ENCODE results near the gene C14orf180.

The C14orf180 gene

DNA sequence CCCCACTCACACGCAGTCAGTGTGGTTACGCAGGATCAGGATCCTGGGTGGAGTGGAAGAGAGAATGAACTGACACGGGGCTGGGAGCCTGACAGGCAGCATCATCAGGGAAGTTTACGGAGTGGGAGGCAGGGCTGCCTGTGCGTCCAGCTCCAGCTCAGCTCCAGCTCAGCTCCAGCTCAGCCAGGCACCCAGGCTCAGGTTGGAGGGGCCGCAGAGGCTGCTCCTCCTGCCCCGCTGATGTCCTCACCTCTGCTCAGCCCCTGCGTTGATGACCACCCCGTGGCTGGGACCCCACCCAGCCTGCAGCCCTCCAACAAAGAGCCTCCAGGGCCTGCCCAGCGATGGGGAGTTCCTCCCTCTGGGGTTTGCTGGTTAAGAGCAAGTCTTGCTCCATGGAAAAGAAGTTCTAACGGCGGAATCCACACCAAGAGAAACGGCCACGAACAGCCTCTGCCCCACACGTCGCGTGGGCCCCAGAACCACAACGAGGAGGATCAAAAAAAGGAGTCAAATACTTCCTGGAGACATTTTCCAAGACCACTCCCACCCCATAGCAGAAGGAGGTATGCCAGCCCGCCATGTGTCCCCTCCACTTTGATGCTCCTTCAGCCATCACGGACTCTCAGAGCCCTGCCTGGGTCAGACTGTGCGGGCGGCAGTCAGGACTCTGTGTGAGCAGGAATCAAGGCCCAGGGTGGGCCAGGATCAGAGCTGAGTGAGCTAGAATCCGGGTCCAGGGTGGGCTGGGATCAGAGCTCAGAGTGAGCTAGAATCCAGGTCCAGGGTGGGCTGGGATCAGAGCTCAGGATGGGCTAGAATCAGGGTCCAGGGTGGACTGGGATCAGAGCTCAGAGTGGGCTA is 17.7 kb upstream of the C14orf180 start:
- DNase-seq (ENCODE audit: low read depth) = no peak

DNA sequence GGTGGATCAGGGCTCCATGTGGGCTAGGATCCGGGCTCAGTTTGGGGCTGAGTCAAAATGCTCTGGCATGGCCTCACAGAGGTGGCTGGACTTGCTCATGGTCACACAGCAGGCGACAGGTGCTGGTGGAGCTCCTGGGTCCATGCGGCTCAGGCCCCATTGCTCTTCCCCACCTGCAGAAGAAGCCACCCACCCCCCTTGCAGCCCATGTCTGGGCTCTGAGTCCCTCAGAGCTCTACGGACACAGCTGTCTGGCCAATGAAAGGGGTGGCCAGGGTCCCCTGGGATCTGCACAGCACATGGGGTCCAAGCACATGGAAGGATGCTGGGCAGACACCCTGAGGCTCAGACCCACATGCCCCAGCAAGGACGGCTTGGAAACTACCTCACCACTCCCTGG is 17.0 kb upstream of the C14orf180 start:
- no peak for DNase-seq (ENCODE audit: low read depth)

DNA sequence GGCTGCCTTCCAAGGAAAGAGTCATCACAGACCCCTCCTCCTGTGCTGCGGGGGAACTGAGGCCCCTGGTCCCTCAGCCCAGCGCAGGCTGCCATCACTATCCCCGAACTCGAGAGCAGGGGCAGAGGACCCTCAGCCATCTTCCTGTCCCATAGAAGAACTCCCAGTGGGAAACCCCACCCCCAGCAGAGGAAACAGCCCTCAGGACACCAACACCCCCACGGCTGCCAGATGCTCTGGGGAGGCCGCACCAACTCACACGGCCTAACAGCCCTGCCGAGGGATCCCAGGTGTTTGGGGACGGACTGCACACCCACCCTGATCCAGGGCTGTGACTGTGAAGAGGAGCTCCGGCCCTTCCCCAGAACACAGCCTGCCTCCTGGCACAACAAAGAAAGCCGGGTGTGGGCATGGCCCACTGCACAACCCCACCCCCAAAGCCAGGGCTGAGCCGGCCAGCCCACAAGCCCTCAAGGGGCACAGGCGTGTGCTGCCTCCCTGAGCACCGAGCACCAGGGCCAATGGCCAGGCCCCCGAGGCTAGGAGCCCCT is 16.3 kb upstream of the C14orf180 start:
- no peak for DNase-seq (ENCODE audit: low read depth)

DNA sequence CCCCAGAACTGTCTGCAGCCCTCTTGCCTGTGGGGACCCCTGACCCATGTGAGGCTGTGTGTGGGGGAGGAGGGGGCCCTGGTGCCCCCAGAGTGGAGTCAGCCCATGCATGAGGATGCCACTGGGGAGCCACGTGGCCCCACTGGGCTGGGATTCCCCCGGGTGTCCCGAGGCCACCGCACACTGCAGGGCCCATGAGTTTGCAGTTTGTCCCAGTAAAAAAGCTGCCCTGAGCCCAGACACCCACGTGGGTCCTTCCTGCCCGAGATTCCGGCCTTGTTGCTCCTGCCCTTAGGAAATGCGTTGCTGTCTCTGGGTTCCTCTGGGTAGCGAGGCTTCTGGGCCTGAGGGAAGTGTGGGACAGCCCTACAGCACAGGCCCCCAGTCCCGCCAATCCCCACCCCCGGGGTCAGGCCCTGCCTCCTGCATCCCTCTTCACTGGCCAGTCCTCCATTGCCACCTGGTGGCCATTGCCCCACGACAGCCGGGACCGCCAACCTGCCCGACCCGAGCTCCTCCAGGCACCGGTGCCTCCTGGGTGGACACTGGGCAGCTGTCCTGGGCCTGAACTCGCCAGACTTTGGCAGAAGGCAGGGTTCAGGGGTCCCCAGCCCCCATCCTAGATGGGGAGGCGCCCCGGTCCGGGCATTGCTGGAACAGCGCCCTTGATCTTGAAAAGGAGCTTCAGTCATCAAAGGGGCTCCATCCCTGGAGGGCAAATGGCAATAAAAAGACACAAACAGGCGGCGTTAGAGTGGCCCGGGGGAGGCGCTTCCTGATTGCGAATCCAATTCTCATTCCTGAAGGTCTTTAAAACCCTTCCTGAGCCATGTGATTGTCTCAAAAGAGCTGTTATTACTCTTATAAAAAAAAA is 15.6 kb upstream of the C14orf180 start:
- DNase-seq (ENCODE audit: low read depth) = peak; percentile 26

DNA sequence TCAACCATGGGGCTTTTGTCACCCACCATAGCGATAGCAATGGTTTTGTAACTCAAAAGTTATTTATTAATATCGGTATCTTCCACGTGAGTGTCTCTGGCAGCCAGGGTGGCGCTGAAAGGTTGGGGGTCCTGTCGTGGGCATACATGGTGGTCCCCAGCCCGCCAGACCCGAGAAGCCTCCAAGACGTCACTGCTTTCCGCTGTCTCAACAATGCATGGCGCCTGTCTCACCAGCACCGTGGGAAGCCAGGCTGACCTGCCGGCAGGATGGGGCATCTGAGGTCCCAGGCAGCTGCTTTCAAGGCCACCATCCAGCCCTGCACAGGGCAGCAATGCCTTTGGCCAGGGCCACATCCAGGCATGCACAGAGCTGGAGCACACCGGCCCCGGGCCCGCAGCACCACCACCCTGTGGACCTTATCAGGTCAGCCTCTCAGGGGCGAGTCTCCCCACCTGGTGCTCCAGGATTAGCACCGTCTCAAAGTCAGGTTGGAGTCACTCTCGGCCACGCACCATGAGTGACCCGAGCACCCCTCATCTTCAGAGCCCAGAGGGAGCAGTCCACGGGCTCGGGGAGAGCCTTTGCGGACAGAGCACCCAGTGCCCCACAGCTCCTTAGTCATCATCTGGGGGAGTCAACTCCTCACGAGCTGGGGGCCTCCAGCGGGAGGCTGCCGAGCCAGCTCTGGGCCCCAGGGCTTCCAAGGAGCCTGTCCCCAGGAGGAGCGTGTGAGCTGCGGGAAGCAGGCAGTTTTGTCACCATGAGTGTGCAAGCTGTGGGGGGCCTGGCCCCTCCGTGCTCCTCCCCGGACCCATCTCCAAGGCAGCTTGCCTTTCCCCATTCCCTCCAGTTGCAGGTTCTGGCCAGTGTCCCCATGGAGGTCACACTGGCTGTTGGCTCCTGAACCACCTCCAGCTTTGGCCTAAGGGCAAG is 14.6 kb upstream of the C14orf180 start:
- no peak for DNase-seq (ENCODE audit: low read depth)

DNA sequence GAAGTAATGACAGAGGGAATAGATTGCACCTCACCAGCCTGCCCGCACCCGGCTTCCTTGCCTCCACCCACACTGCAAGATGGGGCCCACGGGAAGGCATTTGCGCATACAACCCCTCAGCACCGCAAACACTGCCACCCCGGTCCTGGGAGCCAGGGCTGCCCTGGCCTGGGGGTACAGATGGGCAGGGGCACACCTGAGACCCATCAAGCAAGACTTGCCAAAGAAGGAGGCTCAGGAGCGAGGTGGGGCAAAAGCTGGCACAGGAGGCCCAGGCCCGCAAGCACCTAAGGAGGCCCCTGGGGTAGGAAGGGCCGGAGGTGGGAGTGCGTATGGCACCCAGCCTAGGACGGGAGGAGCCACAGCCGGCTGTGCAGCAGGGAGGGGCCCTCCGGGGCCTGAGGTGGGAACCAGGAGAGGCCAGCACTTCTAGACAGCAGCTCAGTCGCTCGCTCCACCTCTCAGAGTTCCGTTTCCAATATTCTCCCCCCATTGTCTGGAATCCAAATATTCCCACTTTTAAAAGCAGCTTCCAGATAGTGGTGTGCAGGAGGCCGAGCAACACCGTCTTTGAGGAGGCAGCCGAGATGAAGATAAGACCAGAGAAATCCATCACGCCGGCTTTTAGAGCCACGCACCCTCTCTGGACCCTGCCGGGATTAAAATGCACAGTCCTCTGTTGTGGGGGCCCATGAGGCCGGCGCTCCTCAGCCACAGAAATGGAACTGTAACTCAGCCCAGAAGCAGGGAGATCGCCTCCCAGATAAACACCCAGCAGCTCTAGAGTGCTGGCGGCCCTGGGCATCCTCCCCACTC is 12.2 kb upstream of the C14orf180 start:
- DNase-seq (ENCODE audit: low read depth) = no peak

DNA sequence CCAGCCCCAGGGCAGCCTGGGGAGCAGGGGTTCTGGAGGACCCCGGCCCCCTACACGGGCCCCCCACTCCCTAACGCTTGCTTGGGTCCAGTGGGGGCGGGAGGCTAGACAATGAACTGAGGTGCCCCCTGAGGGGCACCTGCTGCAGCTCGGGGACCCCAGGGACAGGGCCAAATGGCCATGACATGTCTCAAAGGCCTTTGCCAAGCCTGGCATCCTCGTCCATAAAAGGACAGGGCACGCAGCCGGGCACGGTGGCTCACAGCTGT is 11.7 kb upstream of the C14orf180 start:
- DNase-seq (ENCODE audit: low read depth) = no peak

DNA sequence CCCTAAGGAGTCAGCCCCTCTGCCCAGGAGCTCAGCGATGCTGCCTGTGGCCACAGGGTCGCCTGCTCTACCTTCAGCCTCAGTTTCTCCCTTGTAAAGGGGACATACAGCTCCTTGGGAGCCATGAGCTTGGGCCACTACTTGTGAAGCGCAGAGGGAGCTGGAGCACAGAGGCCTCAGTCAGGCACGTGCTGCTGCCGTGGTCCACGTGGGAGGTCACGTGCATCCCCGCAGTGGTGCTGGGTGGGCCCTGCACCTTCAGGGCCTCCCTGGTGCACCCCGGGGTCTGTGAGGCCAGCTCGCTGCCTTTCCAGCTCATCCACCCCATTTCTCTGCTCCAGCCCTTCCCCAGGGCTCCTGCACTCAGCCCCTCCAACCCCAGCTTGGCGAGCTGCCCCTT is 10.9 kb upstream of the C14orf180 start:
- DNase-seq (ENCODE audit: low read depth) = no peak

DNA sequence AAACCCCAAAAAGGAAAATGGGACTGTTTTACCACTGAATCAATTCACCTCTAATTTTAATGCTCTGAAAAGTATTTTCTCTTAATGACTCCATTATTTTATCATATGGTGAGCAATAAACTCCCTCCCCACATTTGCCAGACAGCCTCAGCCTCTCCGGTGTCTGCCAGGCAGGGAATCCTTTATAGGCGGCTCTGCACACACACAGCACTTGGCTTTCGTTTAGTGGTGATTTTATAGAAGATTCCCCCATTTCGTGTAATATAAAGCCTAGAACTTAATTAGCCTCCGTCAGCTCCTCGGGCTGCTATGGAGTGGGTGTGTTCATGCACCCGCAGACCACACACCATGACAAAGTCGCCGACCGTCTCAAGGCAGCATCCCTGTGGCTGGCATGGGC is 10.1 kb upstream of the C14orf180 start:
- DNase-seq (ENCODE audit: low read depth) = no peak

DNA sequence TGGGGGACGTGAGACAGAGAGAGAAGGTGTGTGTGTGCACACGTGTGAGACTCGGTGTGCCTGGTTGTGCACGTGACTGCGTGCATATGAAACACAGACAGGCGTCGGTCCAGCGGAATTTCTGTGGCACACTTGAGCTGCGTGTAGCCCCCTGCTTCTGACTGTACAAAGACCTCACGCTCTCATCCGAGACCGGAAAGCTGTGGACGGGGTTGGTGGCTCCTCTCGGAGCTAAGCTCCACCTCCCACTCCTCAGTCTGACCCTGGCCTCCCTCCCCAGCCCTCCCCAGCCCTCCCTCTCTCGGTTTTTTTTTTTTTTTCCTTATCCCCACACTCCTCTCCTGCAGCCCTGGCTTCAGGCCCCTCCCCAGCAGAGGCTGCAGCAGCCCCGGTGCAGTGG is 8.3 kb upstream of the C14orf180 start:
- no peak for DNase-seq (ENCODE audit: low read depth)

DNA sequence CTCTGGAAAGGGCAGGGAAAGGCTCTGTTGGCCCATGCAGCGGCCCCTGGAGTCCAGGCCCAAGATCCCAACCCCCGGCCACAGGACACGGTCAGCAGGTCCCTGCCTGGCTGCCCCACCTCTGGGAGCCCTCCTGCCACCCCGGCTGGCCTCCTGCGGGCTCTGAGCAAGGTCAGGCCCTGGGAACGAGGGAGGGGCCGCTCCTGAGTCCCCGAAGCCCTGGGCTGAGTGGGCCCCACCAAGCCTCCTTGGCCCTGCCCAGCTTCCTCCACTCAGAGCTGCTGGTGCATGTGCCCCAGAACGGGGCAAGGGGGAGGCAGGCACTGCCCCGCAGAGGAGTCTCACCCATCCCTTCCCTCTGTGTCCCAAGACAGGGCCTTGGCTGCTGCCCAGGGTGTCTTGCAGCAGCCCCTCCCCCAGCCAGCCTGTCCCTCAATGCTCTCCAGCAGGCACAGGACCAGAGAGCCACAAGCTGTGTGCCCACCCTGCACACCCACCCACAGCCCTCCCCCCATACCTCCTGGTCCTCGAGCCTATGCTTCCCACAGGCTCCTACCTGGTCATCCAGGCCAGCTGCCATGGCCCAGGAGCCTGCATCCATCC is 7.4 kb upstream of the C14orf180 start:
- no peak for DNase-seq (ENCODE audit: low read depth)

DNA sequence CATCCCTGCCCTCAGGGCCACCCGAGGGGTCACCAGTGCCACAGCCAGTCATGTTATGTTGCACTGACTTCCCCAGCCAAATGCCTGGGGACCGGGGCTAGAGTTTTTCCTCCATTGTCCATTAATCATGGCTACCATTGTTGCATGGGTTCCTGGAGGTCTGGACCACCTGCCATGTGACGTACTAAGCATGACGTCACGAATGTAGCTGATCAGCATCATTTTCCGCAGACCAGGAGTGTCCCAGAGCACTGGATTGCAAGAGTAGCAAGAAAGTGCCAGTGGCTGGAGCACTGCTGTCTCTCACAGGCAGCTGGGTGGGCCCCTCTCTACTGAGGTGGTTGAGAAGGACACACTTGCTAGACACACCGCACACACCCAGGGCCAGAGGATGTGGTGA is 6.9 kb upstream of the C14orf180 start:
- DNase-seq (ENCODE audit: low read depth) = no peak

DNA sequence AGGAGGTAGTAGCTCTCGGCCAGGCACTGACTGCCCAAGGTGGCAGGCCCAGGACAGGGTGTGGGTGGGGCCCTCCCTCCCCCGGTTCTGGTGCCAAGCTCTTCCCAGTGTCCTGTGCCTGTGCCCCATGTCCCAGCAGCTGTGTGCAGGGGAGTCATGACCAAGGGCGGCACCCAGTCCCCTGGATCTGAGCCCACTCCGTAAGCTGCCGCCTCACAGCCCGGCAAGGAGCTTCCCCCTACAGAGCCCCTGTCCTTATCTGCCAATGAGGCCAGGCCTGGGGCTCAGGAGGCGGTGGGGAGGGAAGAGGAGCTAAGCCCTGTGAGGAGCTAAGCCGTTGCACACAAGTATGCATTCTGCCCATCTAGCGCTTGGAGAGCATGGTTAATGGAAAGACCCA is 5.6 kb upstream of the C14orf180 start:
- DNase-seq (ENCODE audit: low read depth) = no peak

DNA sequence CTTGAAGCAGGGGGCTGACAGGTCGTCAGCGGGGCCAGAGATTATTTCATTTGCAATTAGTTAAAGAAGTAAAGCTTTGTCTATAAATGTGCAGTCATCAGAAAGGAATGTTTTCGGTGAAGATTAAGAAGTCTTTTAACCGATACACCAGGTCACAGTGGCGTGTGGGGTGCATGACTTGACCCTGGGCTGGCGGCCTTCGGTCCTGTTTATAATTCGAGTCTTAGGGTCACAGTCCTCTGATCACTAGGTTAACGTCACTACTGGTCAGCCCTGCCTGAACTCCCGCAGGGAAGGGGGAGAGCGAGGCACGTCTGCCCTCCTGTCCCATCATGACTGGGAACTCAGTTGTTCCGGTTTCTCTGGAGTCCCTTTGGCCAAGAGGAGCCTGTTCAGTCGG is 5.0 kb upstream of the C14orf180 start:
- DNase-seq (ENCODE audit: low read depth) = no peak

DNA sequence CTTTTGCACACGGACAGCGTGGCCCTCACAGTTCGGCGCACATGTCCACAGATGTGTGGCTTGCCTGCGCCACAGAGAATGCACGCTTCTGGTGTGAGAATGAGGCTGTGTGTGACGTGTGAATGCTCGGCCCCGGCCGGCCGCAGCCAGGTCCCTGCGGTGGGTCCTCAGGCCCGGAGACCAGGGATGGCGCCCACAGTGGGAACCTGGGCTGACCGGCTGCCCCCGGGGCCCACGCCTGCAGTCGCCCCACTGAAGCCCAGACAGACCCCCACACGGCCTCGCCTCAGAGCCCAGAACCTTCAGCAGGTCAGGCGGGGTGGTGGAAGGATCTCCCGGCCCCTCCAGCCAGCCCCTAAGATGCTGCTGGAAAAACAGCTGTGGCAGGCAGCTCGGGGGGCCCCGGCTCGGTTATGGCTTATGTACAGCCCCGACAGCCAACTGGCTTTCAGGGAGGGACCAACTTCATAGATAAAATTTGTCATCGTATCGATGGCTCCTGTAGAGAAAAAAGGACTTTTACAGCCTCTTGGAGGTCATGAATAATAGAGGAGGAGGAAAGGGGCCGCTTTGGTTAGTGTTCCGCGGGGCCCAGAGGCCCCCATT is 4.5 kb upstream of the C14orf180 start:
- no peak for DNase-seq (ENCODE audit: low read depth)

DNA sequence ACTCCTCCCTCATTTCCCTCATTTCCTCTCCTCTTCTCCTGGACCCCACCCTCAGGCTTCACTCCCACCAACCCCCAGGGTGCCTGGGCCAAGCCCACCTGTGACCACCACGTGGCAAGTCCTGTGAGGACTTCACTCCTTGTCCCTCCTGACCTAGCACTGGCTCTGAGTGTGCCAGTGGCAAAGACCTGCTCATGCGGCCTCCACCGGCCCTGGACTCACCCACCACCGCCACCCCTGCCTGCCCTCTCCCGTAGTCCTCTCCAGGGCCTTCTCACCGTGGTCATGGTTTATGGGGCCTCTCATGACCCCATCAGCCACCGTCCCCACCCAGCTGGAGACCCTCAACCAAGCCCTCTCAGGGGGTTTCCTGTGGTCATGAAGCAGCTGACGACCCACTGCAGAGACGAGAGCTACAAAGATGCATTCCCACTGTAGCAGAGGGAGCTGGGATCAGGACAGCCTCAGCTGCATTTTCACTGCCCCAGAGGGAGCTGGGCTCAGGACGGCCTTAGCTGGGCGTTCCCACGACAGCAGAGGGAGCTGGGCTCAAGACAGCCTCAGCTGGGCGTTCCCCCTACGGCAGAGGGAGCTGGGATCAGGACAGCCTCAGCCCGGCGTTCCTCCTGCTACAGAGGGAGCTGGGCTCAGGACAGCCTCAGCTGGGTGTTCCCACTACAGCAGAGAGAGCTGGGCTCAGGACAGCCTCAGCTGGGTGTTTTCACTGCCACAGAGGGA is 3.2 kb upstream of the C14orf180 start:
- DNase-seq (ENCODE audit: low read depth) = no peak

DNA sequence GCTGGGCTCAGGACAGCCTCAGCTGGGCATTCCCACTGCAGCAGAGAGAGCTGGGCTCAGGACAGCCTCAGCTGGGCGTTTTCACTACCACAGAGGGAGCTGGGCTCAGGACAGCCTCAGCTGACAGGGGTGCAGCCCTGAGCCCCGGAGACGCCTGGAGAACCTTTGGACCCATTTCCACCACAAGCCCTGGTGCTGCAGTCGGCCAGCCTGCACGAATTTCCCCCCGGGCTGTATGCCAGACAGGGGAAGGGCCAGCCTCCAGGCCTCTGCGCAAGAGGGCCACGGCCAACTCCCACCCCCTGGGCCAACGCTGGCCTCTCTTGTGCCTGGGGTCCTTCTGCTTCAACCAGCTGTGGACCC is 2.6 kb upstream of the C14orf180 start:
- DNase-seq (ENCODE audit: low read depth) = no peak

DNA sequence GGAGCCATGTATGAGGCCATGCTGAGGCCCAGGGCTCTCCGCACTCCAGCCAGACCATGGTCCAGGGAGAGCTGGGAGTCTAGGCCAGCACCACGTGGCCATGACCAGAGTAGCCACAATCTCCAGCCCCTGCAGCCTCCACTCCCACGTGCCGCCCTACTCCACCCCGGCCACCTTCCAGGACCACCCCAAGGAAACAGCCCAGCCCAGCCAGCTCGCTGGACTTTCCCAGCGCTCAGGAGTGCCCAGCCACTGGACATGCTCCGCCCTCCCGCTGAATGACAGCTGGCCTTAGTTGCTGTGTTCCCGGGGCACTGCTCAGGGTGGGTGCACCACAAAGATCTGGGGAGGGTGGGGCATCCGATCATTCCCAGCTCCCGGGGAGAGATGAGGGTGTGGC is 2.1 kb upstream of the C14orf180 start:
- no peak for DNase-seq (ENCODE audit: low read depth)

DNA sequence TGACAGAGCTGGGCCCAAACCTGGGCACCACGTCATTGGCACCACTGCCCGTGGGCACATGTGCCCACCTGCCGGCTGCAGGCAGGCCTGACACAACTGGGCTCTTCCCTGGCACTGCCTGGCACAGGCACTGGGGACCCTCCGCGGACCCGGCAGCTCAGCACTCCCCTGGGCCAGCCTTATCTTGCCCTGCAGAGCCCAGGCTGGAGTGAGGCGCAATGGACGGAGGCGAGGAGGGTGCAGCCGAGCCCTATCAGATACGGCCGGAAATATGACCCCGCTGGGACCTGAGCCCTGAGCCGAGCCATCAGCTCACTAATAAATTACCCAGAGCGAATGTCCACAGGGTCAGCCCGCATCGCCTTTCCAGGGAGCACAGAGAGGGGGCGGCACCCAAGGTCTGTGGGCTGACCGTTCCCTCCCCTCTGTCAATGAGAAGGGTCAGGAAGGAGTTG is 1.7 kb upstream of the C14orf180 start:
- DNase-seq (ENCODE audit: low read depth) = no peak

DNA sequence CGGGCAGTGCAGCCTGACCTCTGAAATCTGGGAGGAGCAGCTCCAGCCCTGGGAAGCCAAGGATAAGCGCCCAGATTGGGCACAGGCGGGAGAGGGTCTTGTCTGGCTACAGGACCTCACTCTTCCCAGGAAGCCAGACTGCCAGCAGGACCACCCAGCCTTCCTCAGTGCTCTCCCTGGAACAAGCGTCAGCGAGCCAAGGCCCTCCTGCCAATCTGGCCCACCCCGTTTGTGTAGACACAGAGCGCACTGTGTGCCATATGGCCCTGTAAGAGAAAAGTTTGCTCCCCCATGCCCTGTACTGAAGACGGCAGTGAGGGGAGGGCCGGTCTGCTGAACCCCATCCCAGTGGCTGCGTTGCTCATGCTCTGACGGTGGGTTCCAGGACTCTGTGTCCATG is 1.2 kb upstream of the C14orf180 start:
- no peak for DNase-seq (ENCODE audit: low read depth)

All from fibroblast of the conjunctiva (primary cell).